Activated CD8-positive, alpha-beta memory T cell treated with anti-CD3 and anti-CD28 coated beads, Interleukin-2, amount 50 U/mL, for 24 hours (primary cell): Measurements from ENCODE around the gene SVIL.
"Not testable (repeated sequence)": the region's sequence is repeated elsewhere in the genome, so short reads cannot be mapped to it uniquely, and the experiment has no call there.

Experiments used
- DNase-seq: peaks from one replicate; pipeline ENCODE4 v3.0.0-alpha.2; 2020; ENCODE audit errors: extremely low read depth

Gene SVIL

DNA sequence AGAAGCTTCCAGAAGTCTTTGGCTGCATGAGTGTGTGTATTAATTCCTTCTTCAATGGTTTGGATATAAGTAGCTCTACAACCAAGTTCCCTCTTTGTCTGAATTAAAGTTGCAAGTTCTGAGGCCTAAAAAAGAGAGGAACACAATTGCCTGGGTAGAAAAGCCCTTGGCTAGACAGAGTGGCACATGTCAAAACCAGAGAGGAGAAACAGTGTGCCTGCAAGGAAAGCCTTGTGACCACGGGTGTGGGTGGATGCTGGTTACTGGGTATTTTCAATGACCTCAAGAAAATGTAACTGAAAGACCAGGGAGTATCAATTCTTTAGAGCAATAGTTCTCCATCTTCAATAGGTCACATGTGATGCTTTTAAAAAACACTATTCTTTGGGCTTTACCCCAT, 148.3 kb downstream of the SVIL start:
- no peak for DNase-seq

DNA sequence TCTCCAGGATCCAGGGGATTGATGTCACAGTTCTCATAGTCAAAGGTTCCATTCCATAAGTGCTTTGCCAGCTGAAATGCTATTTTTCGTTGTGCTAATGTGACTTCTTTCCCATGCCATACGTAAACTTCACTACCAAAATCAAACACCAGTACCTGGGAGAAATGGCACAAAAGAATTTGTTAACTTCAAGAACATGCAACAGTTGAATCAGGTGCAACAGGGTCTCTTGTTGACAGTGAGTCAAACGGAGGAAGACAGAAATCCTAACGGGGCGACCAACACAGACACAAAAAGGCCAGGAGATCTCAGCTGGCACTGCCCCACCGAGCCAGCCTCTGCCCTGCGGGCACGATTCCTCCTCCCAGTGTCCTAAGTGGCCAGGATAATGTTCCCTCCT, 150.1 kb downstream of the SVIL start:
- not testable (repeated sequence) for DNase-seq

DNA sequence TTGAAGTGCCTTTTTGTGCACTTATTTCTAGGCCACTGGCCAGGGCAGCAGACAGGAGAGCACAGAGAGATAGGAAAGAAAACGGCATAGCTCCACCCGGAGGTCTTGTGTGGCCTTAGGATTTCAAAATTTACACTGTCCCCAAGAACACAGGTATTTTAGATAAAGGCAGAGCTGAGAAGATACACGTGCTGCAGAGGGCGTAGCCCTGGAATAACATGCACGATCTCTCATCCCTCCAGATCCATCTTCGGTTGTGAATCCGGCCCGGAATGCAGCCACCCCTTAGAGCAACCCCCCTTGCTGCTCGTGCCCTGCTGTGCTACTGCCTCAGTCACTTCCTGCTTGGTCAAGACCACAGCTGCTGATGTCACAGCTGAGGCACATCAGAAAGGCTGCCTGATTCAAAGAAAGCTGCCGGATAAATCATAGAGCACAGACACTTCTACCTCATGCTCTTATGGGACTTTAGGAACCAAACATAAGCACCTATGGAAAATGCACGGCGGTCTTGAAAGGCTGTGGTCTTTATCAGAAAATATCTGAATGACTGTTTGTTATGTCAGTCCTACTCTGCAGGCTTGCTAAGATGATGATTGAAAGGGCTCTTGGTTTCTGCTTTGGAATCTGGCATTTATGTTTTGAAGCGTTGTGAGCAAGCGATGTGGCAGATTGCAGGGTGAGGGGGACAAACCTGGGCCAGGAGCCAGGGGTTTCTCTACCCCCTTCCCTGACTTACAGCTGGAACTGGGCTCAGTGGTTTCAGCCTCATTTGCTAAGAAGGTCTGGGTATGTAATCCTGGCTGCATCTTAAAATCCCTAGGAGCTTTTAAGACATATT, 152.0 kb downstream of the SVIL start:
- no peak for DNase-seq

DNA sequence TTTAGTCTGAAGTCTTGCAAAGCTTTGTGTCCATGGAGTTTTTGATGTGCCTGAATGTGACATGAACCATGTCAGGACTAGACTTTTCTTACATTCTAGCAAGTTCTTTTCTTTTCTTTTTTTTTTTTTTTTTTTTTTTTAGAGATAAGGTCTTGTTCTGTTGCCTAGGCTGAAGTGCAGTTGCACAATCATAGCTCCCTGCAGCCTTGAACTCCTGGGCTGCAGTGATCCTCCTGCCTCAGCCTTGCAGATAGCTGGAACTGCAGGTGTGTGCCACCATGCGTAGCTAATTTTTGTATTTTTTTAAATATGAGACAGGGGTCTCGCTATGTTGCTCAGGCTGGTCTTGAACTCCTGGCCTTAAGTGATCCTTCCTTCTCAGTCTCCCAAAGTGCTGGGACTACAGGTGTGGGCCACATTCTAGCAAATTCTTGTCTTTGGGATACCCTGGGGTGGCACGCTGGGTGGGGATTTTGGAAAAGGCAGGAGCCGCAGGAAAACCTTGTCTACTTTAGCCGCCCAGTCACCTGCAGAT, 152.8 kb downstream of the SVIL start:
- DNase-seq = no peak

DNA sequence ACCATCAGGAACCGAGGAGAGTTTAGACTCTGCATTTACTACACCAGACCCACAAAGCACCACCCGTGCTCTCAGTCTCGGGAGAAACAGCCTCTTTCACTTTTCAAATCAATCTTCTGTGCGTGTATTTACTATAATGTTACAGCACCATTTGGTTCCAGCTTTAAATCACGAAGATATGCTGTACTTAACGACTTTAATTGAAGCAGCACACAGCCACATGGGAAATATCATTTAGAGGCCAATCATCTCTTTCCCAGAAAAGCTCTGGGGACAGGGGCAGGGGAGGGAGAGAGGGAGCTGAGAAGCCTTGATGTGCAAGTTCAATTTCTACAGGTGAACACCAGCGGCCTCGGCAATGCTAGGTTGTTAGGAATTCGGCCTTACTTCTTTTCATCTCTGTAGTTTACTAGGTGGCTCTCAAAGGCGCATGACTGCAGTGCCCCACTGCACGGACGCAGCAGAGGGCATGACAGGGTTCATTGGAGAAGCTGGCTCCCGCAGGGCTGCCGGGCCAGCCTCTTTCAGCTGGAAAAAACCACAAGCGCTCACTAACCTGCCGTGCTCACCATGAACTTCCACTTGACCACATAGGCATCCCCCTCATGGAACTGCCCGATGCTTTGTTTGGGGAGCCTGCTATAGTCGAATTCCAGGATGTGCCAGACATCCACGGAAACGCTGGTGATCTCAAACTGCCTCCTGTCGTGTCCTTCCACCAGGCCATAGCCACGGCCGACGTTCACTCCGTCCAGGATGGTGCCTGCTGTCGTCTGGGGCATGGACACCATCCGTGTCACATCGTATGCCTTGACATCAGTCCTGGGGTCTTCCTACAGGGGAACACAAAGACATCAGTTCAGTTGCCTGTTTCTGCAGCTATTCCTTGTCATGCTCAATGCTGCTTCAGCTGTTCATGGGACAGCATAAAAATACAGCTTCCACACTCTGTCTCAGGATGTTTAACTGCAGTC, 154.5 kb downstream of the SVIL start:
- no peak for DNase-seq

DNA sequence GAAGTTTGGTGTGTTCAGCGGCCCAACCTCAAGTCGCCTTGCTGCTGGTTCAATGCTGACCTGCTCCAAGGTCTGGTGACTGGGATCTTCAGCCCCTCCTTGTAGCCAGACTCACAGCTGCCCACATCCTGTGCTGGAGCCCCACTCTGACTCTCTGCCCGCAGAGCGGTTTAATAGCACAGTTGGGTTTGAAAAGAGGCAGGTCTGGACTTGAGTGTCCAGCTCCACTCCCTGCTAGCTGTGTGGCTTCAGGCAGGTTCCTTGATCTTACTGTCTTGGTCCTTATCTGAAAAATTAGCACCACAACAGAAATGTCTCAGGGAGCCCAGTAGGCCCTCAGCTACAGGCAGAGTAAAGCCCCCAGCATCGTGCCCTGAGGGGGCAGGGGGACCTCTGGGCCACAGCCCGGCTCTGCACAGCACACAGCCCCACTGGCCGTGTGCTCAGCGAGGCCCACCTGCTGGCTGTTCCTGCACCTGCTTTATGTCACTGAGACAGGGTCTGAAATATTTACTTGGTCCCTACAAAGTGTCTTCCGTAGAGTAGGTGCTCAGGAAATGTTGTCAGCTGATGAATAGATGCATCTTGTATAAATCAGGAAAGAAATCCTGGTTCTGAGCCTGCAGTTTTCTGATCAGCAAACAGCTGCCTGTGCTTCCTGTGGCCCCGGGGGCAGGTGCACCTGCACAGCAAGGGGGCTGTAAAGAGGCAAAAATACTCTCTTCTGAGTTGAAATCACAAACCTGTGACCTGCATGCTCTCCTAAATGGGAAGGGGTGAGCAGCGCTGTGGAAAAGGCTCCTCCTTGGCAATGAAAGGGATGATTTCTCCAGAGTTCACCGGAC, 155.5 kb downstream of the SVIL start:
- no peak for DNase-seq

DNA sequence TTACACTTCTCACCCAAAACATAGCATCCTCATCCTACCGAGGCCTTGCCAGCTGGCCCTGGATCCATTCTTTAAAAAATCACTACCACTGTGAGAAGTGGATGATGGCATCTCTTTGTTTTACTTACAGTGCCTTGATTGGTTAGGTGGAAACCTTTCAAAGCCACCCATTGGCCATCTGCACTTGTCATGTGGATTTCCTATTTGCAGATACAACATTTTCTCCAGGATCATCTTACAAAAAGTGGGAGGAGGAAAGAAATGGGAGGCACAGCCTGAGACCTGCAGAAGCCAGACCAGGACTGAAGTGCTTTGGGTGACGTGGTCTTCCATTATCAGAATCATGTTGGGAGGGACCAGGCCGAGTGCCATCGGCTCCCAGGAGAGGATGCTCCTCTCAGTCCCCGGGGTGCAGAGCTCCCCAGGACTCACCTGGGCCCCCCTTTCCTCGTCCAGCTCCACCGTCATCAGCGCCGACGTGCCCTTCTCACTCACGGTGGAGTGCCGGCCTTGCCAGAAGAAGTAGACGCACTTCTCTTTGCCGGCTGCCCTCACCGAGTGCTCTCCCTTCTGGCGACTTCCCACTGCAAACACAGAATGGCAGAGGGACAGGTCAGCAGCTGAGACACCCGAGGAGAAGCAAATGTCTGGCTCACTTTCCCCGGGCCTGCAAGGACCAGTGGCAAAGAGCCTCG, 161.2 kb downstream of the SVIL start:
- DNase-seq = no peak

DNA sequence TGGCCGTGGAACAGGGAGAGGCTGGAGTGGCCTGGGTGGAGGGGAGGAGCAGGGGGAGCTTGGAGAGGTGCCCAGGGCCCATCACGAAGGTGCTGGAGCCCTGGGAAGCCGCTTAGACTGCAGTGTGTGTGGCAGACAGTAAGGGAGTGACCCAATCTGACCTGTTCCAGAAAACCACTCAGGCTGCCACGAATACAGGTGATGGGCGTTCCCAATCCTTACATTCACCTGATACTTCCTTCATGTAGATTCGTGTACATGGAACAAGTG, 161.7 kb downstream of the SVIL start:
- no peak for DNase-seq

DNA sequence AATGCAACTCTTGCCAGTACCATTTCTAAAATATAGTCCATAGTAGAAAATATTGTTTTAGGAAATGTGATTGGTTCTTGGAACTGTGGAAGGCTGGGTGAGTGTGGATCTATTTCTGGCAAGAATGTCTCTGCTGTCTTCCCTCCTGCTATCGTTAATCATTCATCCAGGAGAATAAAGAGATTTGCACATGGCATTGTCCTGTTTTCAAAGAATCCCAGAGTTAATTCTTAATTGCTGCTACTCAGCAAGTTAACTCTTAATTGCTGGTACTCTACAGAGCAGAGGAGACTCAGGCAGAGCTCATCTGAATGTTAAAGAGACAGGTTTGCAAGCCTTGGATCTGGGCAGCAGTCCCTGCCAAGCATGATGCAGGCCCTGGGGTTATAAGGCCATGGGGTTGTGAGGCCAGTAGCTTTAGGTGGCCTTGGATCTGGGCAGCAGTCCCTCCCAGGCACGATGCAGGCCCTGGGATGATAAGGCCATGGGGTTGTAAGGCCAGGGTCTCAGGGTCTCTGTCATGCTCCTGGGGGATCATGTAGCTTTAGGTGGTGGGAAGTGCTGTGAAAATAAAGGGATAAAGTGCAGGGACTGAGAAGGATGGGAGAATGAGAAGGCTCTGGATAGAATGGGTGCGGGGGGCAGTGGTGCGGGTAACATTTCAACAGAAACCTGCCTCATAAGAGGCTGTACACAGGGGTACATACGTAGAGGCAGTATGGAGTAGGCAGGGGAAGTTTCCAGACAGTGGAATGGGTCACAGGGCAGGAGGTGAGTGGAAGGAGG, 162.3 kb downstream of the SVIL start:
- no peak for DNase-seq

DNA sequence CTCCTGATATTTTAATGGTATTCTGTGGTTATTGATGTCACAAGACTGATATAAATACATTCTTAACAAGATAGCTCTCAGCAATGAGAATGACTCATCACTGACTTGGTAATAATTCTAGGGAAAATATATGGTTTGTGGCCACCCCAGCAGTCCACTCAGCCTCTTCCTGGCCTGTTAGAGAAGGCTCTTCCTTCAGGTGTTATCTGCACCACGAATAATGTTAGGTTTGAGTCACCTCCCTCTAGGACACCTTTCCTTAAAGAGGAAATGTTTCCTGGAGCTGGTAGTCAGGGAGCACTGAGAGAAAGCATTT, 163.3 kb downstream of the SVIL start:
- DNase-seq = no peak

DNA sequence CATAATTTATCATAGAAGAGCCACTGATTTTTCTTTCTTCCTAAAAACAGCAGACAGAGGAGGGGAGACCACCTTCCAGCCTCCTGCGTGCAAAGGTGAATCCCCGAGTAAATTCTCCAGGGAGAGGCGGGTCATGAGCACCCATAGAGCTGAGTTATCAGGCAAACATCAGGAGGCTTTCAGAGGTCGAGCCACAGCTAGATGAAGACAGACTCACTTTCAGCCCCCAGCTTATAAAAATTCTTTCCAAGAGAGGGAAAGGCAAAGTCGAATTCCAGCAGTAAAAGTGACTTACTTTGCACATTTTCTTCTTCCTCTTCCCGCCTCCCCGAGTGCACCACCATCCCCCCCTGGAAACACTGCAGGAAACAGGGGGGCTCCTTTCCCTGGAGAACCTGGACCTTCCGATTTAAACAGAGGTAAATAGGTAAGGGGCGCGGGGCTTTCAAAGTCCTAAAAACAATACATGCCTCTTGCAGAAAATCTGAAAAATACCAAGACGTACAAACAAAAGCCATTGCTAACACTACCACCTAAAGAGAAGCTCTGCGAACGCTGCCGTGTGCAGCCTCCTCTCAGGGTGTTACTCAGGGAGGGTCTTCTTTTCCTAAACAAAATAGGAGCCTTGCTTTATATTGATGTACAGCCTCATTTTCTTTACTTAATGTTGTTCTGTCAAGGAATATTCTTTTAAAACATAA, 163.8 kb downstream of the SVIL start:
- DNase-seq = no peak

DNA sequence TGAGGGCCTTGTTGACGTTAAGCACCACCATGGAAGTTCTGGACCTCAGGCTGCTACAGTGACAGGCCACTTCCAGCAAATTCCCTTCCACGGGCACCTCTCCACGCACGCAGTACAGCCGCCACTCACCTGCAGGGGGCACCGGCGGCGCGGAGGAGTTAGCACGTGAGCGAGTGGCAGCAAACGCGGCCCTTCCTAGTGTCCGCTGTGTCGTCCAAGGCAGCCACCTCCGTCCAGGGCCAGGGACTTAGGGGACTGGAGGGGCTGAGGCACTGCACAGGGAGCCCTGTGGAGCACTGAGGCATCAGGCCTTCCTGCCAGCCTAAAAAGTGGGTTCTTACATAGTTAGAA, 164.4 kb downstream of the SVIL start:
- no peak for DNase-seq

DNA sequence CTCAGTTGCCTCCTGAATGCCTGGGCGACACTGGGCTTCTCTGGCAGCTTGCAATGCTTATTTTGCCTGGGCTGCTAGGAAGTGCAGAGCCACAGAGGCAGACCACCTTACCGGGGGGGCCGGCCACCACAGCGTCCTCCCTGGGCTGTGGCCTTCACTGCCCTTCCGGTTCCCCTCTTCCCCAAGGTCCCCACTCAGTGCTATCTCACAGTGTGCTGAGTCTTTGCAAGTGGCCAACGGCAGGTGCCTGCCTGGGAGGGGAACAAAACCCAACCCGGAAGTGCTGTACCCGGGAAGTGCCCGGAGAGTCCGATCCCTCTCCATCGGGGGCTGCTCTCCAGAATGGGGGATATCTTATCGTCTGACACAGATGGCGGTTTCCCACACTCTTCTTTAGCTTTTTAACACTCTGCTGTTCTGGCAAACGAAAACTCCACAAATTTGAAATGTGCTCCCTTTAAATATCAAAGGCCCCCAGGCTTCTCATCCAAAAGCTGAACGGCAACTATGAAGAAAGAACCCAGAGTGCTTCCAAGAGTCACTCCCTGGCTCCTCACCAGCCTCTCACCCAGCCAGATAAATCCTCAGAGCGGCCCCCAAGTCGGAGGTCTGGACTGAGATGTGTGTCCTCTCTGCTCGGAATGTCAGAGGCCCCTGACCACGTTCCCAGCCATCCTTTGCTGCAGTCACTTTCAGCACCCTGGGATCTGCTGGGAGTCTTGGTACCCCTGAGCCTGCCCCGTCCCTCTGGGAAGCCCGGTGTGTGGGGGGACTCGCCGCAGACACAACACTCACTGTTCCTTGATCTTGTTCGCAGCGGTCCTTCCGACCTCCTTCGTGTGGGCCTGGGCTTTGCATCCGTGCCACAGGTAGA, 165.1 kb downstream of the SVIL start:
- no peak for DNase-seq

DNA sequence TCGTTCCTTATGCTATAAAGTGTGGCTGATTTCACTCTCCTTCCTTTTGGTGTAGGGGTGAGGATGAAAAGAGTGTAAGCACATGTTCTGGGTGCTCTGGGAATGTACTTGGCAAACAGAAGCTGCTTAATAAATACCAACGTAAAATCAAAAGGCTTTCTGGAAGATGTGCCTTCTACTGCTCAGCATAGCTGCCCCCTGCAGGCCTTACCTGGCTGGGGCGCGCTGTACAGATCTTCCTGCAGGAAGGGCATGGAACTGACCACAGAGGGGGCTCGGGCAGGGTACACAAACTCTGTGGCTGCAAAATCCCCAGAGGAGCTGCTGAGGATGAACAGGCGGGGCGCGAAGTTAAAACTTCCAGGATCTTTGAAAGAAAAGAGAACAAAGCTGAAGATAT, 169.4 kb downstream of the SVIL start:
- DNase-seq = no peak

DNA sequence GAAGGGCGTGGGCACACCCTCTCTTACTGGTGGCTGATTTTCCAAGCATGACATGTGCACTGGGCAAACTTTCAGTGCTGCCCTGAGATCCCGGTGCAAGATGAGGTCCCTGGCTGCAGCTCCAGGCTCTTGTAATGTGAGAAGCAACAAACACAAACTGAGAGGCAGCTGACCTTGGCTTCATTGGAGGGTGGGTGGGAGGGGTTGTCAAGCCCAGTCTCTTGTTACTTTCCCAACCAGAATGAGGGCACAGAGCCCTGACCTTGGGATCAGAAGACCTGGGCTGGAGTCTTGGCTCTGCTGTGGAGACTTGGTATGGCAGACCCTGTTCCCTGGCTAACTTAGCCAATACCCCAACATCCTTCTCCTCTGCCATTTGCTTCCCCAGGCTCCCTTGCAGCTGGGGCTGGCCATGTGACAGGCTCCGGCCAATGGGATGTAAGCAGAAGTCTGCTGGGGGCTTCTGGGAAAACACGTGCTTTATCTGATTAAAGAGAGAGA, 170.1 kb downstream of the SVIL start:
- not testable (repeated sequence) for DNase-seq

DNA sequence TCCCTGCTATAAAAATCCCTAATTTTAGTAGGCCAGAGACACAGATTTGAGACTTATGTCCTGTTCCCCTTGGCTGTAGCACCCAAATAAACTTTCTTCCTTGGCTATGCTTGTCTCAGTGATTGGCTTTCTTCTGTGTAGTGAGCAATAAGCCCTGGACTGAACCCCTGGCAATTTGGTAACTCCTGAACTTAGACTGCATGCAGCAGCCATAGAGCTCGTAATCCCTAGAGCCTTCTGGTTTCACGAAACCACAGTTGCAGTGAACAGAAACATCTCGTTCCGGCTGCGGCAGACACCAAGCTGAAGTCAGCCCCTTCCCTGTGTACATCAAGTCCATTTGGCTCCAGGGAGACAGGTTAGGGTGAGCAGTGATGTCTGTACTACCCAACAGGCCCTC, 173.7 kb downstream of the SVIL start:
- DNase-seq = no peak

DNA sequence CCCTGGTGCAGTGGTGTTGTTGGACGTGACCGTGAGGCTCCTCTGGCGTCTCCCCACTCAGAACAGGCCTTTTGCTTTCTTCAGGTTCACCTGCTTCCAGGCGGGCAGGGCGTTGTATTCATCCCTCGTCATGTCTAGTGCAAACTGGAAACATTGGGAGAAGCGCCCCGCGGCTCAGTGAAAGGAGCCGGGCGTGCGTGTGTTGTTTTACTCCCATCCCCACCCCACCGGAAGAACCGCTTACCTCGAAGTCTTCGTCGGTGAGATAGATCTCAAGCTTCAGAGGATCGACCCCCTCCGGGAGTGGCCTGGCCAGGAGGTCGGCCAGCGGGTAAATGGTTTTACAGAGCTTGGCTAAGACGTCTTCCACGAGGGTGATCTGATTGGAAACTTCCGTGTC, 176.6 kb downstream of the SVIL start:
- DNase-seq = not testable (repeated sequence)

DNA sequence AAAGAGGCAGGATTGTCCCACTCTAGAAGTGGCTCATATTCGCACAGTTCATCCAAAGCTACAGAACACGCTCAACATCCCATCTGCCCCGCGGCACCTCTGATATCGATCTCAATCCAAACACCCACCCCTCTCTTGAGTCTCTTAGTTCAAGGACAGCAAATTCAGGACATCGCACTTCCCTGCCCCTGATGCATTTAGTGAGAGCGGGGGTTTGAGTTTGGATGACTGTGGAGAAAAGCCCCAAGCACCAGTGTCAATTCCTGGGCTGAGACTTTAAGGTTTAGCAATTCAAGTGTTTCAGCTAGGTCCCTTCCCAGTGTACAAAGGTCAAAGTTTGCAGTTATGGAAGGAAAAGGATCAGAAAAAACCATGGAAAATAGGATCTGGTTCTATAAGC, 179.7 kb downstream of the SVIL start:
- DNase-seq = no peak

DNA sequence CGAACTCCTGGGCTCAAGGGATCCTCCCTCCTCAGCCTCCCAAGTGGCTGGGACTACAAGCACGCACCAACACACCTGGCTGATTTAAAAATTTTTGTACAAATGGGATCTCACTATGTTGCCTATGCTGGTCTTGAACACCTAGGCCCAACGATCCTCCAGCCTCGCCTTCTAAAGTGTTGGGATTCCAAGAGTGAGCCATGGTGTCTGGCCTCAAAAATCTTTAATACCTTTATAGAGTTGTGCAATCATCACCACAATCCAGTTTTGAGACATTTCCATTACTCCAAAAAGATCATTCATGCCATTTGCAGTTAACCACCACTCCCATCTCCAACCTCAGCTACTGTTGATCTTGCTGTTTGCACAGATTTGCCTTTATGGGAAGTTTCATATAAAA, 180.5 kb downstream of the SVIL start:
- DNase-seq = no peak
